HEK293T (cell line): ENCODE measurements around the gene MCCC1.
"Not testable (repeated sequence)": the region's sequence is repeated elsewhere in the genome, so short reads cannot be mapped to it uniquely, and the experiment has no call there.

Experiments used
- BHLHE40 ChIP-seq: fragments of 450-650 bp; IDR thresholded peaks from 2 replicates; pipeline ENCODE4 v1.6.1; 2016; ENCODE audit warnings: mild to moderate bottlenecking, moderate library complexity, borderline replicate concordance
- FOXA1 ChIP-seq: fragments of 450-650 bp; IDR thresholded peaks from 2 replicates; pipeline ENCODE4 v1.6.1; 2016; ENCODE audit warnings: mild to moderate bottlenecking
- FOXK2 ChIP-seq: fragments of 450-650 bp; IDR thresholded peaks from 2 replicates; pipeline ENCODE4 v1.6.1; 2016; ENCODE audit warnings: mild to moderate bottlenecking
- SUZ12 ChIP-seq: fragments of 450-650 bp; IDR thresholded peaks from 2 replicates; pipeline ENCODE4 v1.6.1; 2016; ENCODE audit warnings: mild to moderate bottlenecking

GRCh38 chr3:183066891-183067290 is 32.4 kb downstream of the MCCC1 start:
- not testable (repeated sequence) for TF ChIP-seq BHLHE40, SUZ12, FOXA1, FOXK2
